PC-3 (cell line): ENCODE measurements around the gene POLA2. TPM values are rescaled to one million over a fixed set of nuclear protein-coding genes. Genes with fewer than 3 reads are reported as not detected.

Source experiments
- ATAC-seq: fragments of 200-7000 bp; cut with Tn5 transposase; 2 replicates; pipeline ENCODE4 v1.9.1; 2020; ENCODE audit warnings: mild to moderate bottlenecking, moderate library complexity
- BruUV-seq: library from RNA; stranded (reverse); fragments of 400-500 nt; replicated peaks from 2 replicates; lab custom pipeline; 2021; lab: Mats Ljungman, UMichigan
- CTCF ChIA-PET: fragments of 300-600 bp; sonication (Branson Sonifier 250); formaldehyde crosslinking; loops from one replicate; lab custom pipeline; 2022; ENCODE audit warnings: antibody characterized with exemption; lab: Charles Lee
- POLR2A ChIA-PET: fragments of 300-600 bp; sonication (Branson Sonifier 250); formaldehyde crosslinking; loops from one replicate; lab custom pipeline; 2022; ENCODE audit warnings: antibody characterized with exemption; ENCODE audit not compliant: unreplicated experiment; lab: Charles Lee
- DNase-seq: peaks from one replicate; pipeline ENCODE4 v3.0.0-alpha.2; 2015
- H2AFZ ChIP-seq: fragments of 300-600 bp; sonication (generic); 2 replicates; pipeline ENCODE4 v1.6.0; 2016; ENCODE audit warnings: antibody characterized with exemption, low read length
- H3F3A ChIP-seq: fragments of 300-600 bp; sonication (generic); one replicate; pipeline ENCODE4 v1.6.0; 2017; ENCODE audit warnings: antibody characterized with exemption, low read length, control low read depth, mild to moderate bottlenecking; ENCODE audit not compliant: unreplicated experiment
- H3K27ac ChIP-seq: fragments of 300-600 bp; sonication (generic); 2 replicates; pipeline ENCODE4 v1.5.1; 2016; ENCODE audit warnings: mild to moderate bottlenecking, low read length
- H3K27me3 ChIP-seq: fragments of 300-600 bp; sonication (generic); 2 replicates; pipeline ENCODE4 v1.6.1; 2016; ENCODE audit warnings: low read length, mixed read lengths
- H3K36me3 ChIP-seq: fragments of 300-600 bp; sonication (generic); 2 replicates; pipeline ENCODE4 v1.6.1; 2016; ENCODE audit warnings: low read depth, mixed run types, low read length, mixed read lengths
- H3K4me1 ChIP-seq: fragments of 300-600 bp; sonication (generic); 2 replicates; pipeline ENCODE4 v1.5.1; 2016; ENCODE audit warnings: low read length; ENCODE audit not compliant: insufficient read depth
- H3K4me2 ChIP-seq: fragments of 300-600 bp; sonication (generic); 2 replicates; pipeline ENCODE4 v1.6.0; 2016; ENCODE audit warnings: low read length
- H3K4me3 ChIP-seq: fragments of 300-600 bp; sonication (generic); 2 replicates; pipeline ENCODE4 v1.5.1; 2016; ENCODE audit warnings: mild to moderate bottlenecking, low read length, mixed read lengths
- H3K79me2 ChIP-seq: fragments of 300-600 bp; sonication (generic); 2 replicates; pipeline ENCODE4 v1.6.1; 2017; ENCODE audit warnings: low read length, mixed read lengths
- H3K9ac ChIP-seq: fragments of 300-600 bp; sonication (generic); 2 replicates; pipeline ENCODE4 v1.6.0; 2016; ENCODE audit warnings: mild to moderate bottlenecking, low read length
- H3K9me2 ChIP-seq: fragments of 300-600 bp; sonication (generic); replicated peaks from 2 replicates; pipeline ENCODE4 v1.6.1; 2016; ENCODE audit warnings: mixed run types, low read length, mixed read lengths
- H3K9me3 ChIP-seq: fragments of 300-600 bp; sonication (generic); 2 replicates; pipeline ENCODE4 v1.6.1; 2016; ENCODE audit warnings: low read length, mixed read lengths
- H4K20me1 ChIP-seq: fragments of 300-600 bp; sonication (generic); 2 replicates; pipeline ENCODE4 v1.6.1; 2016; ENCODE audit warnings: low read length, mixed read lengths
- EZH2 ChIP-seq: fragments of 300-600 bp; sonication (generic); IDR thresholded peaks from one replicate; pipeline ENCODE4 v1.6.1; 2017; ENCODE audit warnings: antibody characterized with exemption, mild to moderate bottlenecking, low read length; ENCODE audit not compliant: unreplicated experiment
- EZH2phosphoT487 ChIP-seq: fragments of 300-600 bp; sonication (generic); IDR thresholded peaks from 2 replicates; pipeline ENCODE4 v1.6.1; 2018; ENCODE audit warnings: mild to moderate bottlenecking, antibody characterized with exemption, low read length, borderline replicate concordance
- intact Hi-C: fragments of 100-400 bp; cut with micrococcal nuclease; formaldehyde crosslinking; loops from 2 replicates; pipeline ENCODE4 v1.9.0; 2023
- total RNA-seq: library from RNA; depleted of rRNA; stranded (reverse); fragments of >200 nt; gene quantifications from 2 replicates; pipeline ENCODE4 v1.2.3, GENCODE V29; 2014
- TF ChIP-seq, protein P1 (sequence below): fragments of 300-600 bp; sonication (generic); conservative IDR thresholded peaks from 2 replicates; pipeline ENCODE4 v1.5.1; 2017; ENCODE audit warnings: antibody characterized with exemption, low read depth, mild to moderate bottlenecking, low read length

POLA2 gene
- total RNA-seq, 1 experiment from 2014 or later, result 29.0 TPM

DNA sequence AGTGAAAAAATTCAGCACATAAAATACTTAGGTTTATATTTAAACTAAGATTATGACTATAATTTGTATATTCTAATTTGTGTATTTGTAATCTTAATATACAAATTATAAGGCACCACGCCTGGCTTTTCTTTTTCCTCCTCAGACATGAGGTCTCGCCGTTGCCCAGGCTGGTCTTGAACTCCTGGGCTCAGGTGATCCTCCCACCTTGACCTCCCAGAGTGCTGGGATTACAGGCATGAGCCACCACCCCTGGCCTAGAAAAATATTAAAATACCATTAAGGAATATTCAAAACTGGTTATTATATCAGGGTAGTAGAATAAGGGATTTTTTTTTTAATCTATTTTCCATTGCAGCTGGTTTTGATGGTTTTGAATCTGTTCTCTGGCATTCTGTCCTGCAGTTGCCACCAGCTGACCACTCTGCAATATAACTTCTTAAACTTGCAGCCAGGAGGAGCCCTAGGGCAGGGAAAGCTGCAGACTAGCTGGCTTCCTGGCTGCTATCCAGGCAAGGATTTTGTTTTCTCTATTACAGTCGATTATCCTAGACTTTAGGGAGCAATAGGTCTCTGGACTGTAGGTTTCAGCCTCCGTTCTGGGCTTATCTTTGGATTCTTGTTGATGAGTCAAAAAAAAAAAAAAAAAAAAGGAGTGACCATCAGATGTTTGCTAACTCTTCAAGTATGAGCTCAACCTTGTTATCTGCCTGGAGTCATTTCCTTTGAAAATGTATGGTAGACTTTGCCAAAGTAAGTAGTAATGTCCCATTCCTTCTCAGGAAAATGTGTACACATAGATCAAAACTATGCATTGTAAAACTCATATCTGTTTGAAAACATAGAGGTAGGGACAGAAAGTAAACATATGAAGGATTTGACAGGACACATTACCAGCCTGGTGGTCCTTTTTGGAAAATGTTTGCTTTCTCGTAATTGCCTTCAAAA lies 13.2 kb downstream of the POLA2 start:
- Histone ChIP-seq H3K9me3 (no peaks in the 10 kb centered on the region), H3K36me3 (peaks cover 45% of the 10 kb centered on the region), H3K4me2 (peak overlapping the region; percentile 37), H3F3A (peaks cover 27% of the 10 kb centered on the region), H3K4me3 (no peak overlapping the region), H4K20me1 (no peaks in the 10 kb centered on the region), H2AFZ (no peak overlapping the region), H3K9ac (peak overlapping the region; percentile 16; the same call in 1 of the 2 replicates), H3K79me2 (no peaks in the 10 kb centered on the region), H3K27ac (peak overlapping the region; percentile 64), H3K4me1 (peaks cover 47% of the 10 kb centered on the region), H3K27me3 (no peaks in the 10 kb centered on the region), H3K9me2 (no peaks in the 10 kb centered on the region)
- ATAC-seq, result peak; percentile 66
- BruUV-seq, result no TSS peak
- intact Hi-C loops, result loop anchor here (1.0 kb wide), 2 partner anchors 42 to 55 kb away; no protein-coding TSS in a partner anchor
- peak; percentile 96 for DNase-seq
- ChIA-PET CTCF (interaction anchor here (0.6 to 3.8 kb wide), 29 partner anchors 9 to 970 kb away, joined by 3 to 266 read pairs (median 15); partner anchors contain the start of genes CDC42EP2, DPF2, TIGD3 and TM7SF2), POLR2A (interaction anchor here (0.6 to 1.4 kb wide), 10 partner anchors 13 to 388 kb away, joined by 3 to 56 read pairs (median 14); partner anchors contain the start of genes NEAT1 and POLA2)
- TF ChIP-seq, protein P1, sequence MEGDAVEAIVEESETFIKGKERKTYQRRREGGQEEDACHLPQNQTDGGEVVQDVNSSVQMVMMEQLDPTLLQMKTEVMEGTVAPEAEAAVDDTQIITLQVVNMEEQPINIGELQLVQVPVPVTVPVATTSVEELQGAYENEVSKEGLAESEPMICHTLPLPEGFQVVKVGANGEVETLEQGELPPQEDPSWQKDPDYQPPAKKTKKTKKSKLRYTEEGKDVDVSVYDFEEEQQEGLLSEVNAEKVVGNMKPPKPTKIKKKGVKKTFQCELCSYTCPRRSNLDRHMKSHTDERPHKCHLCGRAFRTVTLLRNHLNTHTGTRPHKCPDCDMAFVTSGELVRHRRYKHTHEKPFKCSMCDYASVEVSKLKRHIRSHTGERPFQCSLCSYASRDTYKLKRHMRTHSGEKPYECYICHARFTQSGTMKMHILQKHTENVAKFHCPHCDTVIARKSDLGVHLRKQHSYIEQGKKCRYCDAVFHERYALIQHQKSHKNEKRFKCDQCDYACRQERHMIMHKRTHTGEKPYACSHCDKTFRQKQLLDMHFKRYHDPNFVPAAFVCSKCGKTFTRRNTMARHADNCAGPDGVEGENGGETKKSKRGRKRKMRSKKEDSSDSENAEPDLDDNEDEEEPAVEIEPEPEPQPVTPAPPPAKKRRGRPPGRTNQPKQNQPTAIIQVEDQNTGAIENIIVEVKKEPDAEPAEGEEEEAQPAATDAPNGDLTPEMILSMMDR, result peak; percentile 94
- TF ChIP-seq EZH2, result no peak

DNA sequence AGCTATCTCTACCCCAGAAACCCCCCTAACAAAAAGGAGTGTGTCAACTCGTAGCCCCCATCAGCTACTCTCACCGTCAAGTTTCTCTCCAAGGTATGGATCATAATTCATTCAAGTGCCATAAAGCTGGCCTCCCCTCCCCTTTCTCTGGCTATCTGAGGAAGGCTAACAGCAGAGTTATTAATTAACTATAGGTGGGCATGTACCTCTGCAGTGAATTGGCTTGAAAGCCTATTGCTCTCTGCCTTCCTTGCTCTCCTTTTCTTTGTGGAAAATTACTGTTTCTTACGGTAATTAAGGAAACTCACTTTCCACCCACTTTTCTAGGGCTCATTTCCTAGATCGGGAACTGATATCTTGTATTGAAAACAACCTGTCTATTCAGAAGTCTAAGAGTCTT lies 14.1 kb downstream of the POLA2 start:
- Histone ChIP-seq H2AFZ (no peak overlapping the region), H3K27ac (peak overlapping the region; percentile 64), H3K4me3 (no peak overlapping the region), H3K27me3 (no peaks in the 10 kb centered on the region), H3K9ac (peak overlapping the region; percentile 16; the same call in 1 of the 2 replicates), H3K4me2 (peak overlapping the region; percentile 37; the same call in 1 of the 2 replicates), H3F3A (peaks cover 35% of the 10 kb centered on the region), H3K9me2 (no peaks in the 10 kb centered on the region), H3K4me1 (peaks cover 56% of the 10 kb centered on the region), H4K20me1 (no peaks in the 10 kb centered on the region), H3K36me3 (peaks cover 45% of the 10 kb centered on the region), H3K79me2 (no peaks in the 10 kb centered on the region), H3K9me3 (no peaks in the 10 kb centered on the region)
- DNase-seq, result no peak
- intact Hi-C loops, result loop anchor here (1.0 kb wide), 2 partner anchors 41 to 54 kb away; no protein-coding TSS in a partner anchor
- no TSS peak for BruUV-seq
- TF ChIP-seq EZH2 (no peak), EZH2phosphoT487 (no peak)
- TF ChIP-seq, protein P1, result no peak
- ChIA-PET CTCF (interaction anchor here (0.6 to 3.8 kb wide), 25 partner anchors 10 to 971 kb away, joined by 3 to 266 read pairs (median 16); partner anchors contain the start of genes CDC42EP2, DPF2, TIGD3 and TM7SF2), POLR2A (interaction anchor here (0.6 to 1.4 kb wide), 10 partner anchors 13 to 387 kb away, joined by 4 to 56 read pairs (median 14); partner anchors contain the start of genes NEAT1 and POLA2)
- no peak for ATAC-seq
